HG03066 (cell line): Measurements from ENCODE around the gene MIER2.
"Not testable (repeated sequence)": the region's sequence is repeated elsewhere in the genome, so short reads cannot be mapped to it uniquely, and the experiment has no call there.

ENCODE experiments used
- ATAC-seq: cut with Tn5 transposase; IDR thresholded peaks from one replicate; pipeline ENCODE4 v1.9.1; 2021; ENCODE audit warnings: low read depth; ENCODE audit not compliant: unreplicated experiment

The MIER2 gene

DNA sequence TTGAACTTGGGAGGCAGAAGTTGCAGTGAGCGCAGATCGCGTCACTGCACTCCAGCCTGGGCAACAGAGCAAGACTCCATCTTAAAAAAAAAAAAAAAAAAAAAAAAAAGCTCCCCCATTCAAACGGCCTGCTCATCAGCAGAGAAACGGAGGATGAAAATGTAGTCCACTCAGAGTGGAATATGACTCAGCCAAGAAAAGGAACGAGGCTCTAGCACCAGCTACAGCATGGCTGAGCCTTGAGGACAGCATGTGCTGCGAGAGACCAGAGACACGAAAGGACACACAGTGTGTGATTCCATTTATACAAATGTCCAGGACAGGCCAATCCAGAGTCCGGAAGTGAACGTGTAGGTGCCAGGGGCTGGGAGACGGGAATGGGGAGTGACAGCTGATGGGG lies 18.1 kb upstream of the MIER2 start:
- ATAC-seq = no peak

DNA sequence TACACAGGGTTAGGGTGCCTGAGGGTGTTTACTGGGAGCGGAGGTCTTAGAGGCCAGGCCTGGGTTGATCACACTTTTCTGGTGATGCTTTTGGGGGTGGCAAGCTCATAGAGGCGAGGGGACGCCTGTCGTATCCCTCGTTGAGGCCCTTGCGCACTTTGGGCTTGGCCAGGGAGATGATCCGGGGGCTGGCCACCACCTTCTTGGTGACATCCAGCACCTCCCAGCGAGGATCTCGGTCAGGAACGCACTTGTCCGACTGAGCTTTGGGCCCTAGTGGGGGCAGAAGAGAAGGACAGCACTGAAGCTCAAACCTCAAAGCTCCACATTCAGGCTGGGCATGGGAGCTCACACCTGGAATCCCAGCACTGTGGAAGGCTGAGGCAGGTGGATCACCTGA lies 17.6 kb upstream of the MIER2 start:
- ATAC-seq = no peak

DNA sequence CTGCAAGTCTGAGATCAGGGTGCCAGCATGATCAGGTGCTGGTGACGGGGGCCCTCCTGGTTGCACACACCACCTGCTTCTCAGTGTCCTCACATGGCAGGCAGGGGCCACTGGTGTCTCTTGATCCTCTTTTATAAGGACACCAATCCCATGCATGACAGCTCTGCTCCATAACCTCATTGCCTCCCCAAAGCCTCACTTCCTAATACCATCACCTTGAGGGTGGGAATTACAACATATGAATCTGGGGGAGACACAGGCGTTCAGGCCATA lies 15.0 kb upstream of the MIER2 start:
- ATAC-seq = no peak

DNA sequence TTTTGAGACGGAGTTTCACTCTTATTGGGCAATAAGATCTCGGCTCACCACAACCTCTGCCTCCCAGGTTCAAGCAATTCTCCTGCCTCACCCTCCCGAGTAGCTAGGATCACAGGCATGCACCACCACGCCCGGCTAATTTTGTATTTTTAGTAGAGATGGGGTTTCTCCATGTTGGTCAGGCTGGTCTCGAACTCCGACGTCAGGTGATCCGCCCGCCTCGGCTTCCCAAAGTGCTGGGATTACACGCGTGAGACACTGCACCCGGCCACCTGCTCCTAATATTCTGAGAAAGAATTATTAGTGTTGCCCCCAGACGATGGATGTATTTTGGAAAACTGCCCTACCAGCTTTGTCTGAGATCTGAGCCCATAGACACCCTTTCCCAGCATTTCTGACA lies 10.9 kb upstream of the MIER2 start:
- not testable (repeated sequence) for ATAC-seq

DNA sequence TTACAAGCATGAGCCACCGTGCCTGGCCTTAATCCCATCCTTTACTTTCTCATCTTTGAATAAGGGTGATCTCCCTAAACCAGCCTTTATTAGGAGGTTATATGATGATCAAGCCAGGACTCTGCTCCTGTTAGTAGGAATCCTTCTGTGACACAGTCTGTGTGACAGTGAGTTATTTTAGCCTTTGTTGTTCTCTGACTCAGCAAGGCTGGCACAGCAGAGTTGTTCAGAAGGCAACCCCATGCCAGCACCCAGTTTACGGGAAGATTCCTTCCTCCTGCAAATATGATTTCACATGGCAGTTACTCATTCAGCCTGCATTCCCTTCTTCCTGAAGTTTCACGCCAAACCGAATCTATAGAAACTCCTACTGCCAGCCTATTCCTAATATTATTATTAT lies 10.5 kb upstream of the MIER2 start:
- no peak for ATAC-seq

DNA sequence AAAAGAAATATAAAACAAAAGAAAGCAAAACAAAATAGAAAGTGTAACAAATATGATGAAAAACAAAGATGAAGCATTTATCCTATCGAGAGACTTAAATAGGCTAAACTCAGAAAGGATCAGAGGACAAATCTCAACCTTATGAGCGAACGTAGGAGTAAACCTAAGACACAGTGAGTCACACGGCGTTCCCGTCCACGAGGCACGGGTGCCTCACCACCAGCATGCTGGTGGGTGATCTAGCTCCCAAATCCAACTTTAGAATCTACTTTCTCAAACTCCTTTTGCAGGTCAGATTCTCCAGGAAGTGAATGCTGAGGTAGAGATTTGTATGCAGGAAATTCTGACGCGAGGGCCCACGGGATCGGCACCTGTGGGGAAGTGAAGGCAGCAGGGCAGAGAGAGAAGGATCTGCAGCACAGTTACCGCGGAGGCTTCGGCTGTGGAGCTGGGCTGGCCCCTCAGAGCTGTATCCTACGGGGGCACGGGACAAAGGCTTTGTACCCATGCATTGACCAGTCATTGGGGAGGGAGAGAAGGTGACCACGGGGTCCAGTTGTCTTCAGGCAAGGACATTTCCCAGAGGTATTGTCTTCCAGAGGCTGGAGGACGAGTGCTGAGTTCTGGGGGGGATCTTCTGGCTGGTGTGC lies 7.5 kb upstream of the MIER2 start:
- no peak for ATAC-seq

DNA sequence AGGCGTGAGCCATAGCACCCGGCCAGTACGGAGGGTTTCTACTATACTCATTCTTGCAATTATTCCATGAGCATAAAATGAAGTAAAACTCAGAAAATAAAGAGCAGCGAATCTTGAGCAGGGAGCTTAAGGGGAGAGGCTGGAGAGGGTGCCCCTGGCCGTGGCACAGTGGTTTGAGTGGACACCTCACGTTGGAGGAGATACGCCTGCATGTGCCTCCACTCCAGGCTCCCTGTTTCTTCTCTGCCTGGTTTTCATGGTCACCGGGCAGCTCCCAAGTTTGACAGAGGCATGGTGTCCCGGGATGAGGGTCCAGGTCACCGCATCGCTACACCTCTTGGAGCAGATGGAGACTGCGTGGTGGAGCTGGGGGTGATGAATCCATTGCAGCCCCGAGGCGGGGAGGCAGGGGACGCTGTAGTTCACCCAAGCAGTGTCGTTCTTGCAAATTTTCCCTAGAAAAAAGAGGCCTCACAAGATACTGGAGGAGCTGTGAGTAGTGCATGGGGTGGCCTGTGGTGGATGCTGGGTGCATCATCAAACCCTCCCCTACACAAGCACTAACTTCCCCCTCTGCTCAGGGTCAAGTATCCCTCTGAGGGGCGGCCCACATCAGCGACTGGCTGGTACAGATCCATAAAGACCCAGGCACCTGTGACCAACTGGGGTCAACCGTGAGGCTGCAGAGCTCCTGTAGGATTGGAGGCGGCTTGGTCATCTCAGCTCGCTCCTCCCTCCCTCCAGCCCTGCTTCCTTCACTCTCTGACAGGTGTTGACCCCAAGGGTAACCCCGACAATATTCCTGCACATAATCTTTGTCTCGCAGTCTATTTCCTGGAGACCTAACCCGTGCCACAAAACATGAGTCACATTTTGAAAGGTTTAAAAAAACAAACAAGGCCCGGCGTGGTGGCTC lies 3.6 kb upstream of the MIER2 start:
- ATAC-seq = no peak

DNA sequence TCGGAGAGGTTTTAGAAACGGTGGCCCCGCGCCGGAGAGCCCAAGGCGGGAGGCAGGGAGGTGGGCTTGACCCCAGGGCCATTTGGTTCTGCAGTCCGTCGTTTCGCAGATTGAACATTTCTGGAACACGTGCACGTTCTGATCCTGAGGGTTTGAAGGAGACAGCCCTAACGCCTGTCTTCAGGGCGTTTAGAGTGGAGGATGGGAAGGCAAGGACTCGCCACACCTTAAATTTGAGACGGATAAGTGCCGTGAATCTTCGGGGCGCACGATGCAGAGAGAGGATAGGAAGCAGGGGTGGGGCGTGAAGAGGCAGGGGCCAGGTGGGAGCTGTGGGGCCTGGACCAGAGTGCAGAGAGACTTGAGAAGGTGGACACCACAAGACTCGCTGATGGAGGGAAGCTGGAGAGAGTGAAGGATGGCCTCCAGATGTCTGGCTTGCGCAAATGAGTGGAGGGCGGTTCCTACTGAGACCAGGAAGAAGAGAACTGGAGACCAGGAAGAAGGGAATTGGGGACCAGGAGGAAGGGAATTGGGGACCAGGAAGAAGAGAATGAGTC lies 804 bp upstream of the MIER2 start:
- ATAC-seq = no peak

DNA sequence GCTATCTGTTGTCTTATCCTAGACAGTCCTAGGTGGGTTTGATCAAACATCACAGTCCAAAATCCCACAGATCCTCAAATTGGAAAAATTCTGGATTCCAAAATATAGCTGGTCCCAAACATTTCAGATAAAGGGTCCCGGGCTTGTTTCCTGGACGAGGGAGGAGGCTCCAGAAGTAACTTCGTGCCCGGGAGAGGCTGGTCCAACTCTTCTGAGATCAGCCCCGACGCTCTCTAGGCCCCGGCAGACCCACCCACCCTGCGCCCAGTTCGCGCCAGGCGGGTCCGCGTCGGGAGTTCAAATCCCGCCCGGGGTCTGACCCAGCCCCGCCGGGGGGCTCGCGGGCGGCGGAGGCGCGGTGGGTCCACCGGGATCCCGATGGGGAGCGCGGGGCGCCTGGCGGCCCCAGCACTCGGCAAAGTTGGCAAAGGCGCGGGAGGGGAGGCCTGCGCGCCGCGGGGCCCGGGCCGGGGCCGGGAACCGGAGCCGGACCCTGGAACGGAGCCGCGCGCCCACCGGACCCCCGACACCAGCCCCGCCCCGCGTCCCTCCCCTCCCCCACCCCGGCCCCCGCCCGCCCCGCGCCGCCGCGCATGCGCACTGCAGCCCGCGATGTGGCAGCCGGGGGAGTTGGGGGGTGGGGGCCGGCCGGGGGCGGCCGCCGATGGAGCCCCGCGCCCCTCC lies 513 bp downstream of the MIER2 start:
- ATAC-seq = no peak

DNA sequence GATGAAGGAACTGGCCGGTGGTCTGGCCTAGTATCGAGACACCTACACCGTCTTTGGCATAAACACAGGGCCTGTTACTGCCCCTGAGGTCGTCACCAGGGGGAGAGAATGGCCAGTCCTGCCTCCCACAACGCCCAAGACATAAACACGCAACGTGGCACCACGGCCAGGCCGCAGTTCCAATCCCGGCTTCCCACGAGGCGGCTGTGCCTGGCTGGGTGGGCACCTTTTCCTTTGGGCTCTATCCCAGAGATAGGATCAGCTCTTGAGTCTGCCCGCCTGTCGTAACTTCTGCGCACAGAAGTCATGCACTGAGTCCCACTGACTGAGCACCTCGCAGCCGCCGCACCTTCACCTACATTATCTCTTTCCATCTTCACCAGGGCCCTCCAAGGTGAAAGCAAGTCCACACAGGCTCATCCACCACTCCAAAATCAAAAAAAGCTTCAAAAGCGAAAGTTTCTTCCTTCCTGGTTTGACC lies 1.1 kb downstream of the MIER2 start:
- ATAC-seq = no peak

DNA sequence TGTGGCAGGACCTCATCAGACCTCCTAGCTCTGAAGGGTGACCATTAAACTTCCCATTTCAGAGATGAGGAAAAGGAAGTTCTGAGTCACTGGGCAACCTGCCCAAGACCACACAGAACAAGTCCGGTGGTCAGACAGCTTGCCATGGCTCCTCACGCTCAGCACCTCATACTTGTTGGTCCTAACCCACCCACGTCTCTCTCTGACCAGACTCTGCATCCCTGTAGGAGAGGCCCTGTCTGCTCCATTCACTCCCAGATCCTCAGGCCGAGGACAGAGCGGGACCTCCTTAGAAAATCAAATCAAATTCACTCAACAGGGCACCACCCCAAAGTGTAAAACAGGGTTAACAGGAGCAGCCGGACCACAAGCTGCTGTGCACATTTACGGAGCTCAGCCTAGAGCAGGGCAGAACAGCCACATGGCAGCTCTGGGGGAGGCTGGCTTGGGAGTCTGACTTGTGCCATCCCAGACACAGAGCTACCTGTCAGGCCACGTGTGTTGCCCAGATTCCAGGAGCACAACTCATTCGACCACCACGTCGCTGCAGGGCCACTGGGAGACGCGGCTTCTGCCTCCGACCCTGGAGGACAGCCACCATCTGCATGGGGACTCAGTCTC lies 1.7 kb downstream of the MIER2 start:
- no peak for ATAC-seq

DNA sequence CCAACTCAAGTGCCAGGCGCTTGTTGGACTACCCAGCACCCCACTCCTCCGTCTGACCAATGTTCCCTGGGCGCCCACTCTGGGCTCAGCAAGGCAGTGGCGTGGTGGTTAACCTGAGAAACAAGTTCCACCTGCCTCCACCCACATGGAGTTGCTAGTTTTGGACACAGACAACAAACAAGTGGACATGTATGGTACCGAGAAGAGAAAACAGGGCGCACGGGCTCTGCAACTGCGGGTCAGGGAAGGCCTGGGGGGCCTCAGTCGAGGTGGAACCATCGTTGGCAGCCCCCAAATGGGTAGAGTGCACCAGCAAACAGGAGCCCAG lies 2.5 kb downstream of the MIER2 start:
- ATAC-seq = no peak

DNA sequence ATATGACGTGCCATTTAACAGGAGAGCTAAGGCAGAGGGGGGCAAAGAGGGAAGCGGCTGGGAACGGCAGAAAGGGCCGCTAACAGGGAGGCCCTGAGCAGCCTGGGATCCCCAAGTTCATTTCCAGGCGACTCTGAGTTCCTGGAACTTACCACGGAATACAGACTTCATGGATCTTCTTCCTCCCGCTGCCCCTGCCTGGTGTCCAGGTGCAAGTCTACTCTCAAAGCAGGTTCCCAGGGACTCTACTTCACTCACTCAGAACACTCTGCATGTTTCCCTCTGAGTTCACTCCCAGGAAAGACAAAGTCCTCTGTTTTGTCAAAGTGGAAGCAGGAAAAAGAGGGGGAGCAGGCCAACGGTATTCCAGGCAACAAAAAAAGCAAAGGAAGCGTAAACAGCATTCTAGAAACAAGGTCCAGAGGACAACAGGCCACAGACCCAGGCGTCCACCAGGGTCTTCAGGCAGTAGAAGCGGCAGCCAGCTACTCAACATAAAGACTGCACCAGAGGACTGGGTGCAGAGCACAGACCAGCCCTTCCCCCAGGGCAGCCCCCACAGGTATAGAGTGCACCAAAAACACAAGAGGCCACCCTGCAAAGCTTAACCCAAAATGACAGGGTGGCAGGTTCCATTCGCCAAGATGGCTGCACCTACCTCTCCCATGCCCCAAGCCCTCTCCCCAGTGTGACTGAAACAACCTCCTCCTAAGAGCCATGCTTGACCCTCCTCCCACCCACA lies 3.0 kb downstream of the MIER2 start:
- ATAC-seq = no peak

DNA sequence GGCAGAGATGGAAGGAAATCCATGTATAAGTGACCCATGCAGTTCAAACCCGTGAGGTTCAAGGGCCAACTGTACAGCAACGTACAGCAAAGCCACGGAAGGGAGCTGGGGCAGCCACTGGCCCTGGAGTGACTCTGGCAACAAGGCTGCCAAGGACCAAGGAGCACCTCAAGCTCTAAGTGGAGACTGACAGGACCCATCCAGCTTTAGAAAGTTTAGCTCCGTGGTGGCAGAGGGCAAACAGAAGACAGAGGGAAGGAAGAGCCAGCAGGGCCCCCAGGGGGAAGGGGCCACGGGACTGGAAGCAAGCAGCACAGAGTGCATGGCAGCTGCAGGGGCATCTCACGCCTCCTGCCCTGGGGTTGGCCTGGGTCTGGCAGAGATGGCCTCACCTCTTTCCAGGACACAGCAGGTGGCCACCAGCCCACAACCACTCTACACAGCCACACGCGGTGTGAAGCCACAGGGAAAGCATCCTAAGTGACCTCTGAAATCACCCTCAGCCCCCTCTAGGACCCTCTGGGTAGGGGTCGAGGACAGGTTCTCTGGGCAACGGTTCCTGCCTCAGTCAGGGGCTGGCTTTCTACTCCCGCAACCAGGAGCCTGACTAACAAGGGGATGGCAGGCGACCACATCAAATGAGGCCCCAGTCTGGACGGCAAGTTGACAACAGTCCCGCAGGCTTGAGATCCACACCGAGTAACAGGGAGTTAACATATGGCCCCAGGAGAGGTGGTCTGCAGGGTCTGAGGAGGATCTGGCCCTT lies 3.8 kb downstream of the MIER2 start:
- no peak for ATAC-seq

DNA sequence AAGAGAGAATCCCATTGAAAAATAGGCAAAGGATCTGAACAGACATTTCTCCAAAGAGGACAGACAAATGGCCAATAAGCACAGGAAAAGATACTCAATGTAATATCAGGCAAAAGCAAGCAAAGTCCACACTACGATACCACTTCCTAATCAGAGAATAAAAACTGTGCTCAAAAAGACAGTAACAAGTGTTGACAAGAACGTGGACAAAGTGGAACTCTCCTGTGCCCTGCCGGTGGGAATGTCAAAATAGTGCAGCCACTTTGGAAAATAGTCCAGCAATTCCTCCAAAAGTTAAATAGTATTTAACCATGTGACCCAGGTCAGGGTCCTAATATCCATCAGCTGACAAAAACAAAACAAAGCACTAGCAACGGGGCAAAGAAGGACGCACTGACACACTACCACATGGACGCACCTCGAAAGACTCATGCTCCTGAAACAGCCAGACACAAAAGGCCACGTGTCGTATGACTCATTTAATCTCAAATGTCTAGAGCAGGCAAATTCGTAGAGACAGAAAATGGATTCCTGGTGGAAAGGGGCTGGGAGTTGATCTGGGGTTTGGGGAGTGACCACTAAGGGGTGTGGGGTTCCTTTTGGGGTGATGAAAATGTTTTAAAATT lies 5.2 kb downstream of the MIER2 start:
- ATAC-seq = no peak

DNA sequence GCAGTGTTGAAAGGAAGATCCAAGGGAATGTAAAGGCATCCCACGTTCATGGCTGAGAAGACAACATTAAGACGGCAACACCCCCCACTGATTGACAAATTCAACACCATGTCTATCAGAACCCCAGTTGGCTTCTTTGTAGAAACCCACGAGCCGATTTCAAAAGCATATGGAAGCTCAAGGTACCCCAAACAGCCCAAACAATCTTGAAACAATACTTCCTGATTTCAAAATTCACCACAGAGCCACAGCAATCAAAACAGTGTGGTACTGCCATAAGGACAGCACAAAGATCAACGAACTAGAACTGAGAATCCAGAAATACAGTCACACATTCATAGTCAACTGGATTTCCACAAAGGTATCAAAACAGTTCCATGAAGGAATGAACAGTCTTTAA lies 6.2 kb downstream of the MIER2 start:
- no peak for ATAC-seq

DNA sequence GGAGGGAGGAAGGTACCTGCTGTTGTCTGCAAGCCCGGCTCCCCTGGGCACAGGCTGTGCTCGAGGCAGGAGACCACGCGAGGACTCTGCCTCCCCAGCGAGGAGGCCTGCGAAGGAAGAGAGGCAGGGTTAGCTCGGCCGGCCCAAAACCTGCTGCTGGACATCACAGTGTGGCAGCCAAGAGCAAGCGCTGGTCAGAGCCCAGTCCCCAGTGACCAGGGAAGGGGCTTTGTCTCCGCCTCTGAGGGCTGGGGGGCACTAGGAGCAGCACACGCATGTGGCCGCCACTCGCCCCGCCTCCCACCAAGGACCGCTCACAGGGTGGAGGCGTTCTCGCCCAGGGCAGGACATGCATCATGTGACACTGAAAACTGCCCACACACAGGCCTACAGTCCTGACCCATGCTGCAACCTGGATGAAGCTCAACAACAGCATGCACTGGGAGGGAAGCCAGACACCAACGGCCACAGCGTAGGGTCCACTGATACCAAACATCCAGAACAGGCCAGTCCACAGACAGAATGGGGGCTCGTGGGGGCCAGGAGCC lies 8.5 kb downstream of the MIER2 start:
- no peak for ATAC-seq

DNA sequence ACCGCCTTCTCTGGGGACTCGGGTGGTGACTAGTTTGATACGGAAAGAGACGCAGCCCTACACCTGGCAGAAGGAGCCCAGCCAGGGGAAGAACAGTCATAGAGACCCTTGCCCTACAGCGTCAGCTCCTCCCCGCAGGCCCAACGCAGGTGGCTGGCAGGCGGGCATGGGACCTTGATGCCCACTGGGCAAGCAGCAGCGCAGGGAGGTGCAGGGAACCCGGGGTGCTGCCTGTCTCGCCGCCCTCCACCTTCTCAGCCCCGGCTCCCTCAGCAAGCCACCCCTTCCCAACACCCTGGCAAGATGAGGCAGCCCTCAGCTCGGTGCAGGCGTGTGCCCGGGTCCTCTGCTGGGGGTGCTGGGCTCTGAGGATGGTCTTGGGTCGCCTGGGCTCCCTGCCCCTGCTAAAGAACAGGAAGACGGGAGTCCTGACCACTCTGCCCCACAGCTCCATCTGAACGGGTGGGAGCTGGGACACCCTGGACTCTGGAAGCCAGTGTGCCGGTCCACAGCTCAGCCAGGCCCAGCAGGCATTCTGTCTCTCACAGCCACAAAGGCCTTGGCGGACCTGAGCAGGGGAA lies 9.0 kb downstream of the MIER2 start:
- ATAC-seq = no peak

DNA sequence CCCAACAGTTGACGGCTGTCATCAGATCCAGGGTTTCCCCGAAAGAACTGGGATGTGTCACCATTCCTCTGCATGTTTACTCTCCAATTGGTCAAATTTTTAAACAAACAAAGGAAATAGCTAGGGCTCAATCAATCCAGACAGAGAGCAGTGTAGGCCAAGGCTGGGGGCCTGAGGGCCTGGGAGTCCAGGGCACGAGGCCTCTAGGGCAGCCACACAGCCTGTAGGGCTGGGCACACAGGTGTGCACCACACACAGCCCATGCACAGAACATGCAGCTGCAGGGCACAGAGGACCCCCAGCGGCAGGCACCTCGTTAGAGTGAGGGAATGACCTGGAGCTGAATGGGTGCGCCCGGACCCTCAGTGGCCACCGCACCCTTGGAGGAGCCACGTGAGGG lies 9.5 kb downstream of the MIER2 start:
- ATAC-seq = no peak
